ENCODE results near the gene ATAT1.
A peak's percentile ranks its signal among the peaks of the same experiment; 100 is the strongest.
"Not testable (repeated sequence)": the region's sequence is repeated elsewhere in the genome, so short reads cannot be mapped to it uniquely, and the experiment has no call there.

ATAT1 gene

GRCh38 chr6:30646450-30647241 lies 20.0 kb downstream of the ATAT1 start, which contains the start of gene C6orf136:
Gene C6orf136 (plus strand): TSS chr6:30647133. CDS start chr6:30647232, 99 bp downstream.
- peak; percentile 49 for DNase-seq (ENCODE audit: low read depth, low spot score)
- peak within 1 kb of the TSS; percentile 71 for H3K27ac ChIP-seq

GRCh38 chr6:30647242-30648116 lies 20.8 kb downstream of the ATAT1 start:
- no peak for DNase-seq (ENCODE audit: low read depth, low spot score)
- H3K27ac ChIP-seq, result peak overlapping the region; percentile 71

GRCh38 chr6:30651143-30651542 lies 24.5 kb downstream of the ATAT1 start:
- no peak for DNase-seq (ENCODE audit: low read depth, low spot score)
- no peak overlapping the region for H3K27ac ChIP-seq

GRCh38 chr6:30654798-30655742 lies 28.4 kb downstream of the ATAT1 start:
- DNase-seq (ENCODE audit: low read depth, low spot score), result no peak
- no peak overlapping the region for H3K27ac ChIP-seq

- H3K27ac ChIP-seq, result no peak overlapping the region
- no peak for DNase-seq (ENCODE audit: low read depth, low spot score)
Observed at GRCh38 chr6:30655743-30656094, 29.0 kb downstream of the ATAT1 start.

GRCh38 chr6:30656513-30656912 lies 29.8 kb downstream of the ATAT1 start:
- no peak for DNase-seq (ENCODE audit: low read depth, low spot score)
- H3K27ac ChIP-seq, result no peak overlapping the region

GRCh38 chr6:30657454-30657853 lies 30.8 kb downstream of the ATAT1 start:
- DNase-seq (ENCODE audit: low read depth, low spot score), result no peak
- no peak overlapping the region for H3K27ac ChIP-seq

- not testable (repeated sequence) for H3K27ac ChIP-seq; DNase-seq (ENCODE audit: low read depth, low spot score)
Observed at GRCh38 chr6:30657922-30658321, 31.2 kb downstream of the ATAT1 start.

- no peak for DNase-seq (ENCODE audit: low read depth, low spot score)
- no peak overlapping the region for H3K27ac ChIP-seq
Observed at GRCh38 chr6:30664994-30665767, 38.5 kb downstream of the ATAT1 start.

GRCh38 chr6:30666300-30666699 lies 39.6 kb downstream of the ATAT1 start:
- DNase-seq (ENCODE audit: low read depth, low spot score); H3K27ac ChIP-seq: not testable (repeated sequence)

- H3K27ac ChIP-seq, result no peak overlapping the region
- no peak for DNase-seq (ENCODE audit: low read depth, low spot score)
Observed at GRCh38 chr6:30670760-30671527, 44.3 kb downstream of the ATAT1 start.

- peak; percentile 93 for DNase-seq (ENCODE audit: low read depth, low spot score)
- peak within 1 kb of the TSS; percentile 59 for H3K27ac ChIP-seq
Observed at GRCh38 chr6:30672445-30673253, 46.0 kb downstream of the ATAT1 start, which contains the start of gene DHX16. Gene DHX16 (minus strand): TSS chr6:30673006. CDS start chr6:30672841, 165 bp downstream.

GRCh38 chr6:30676660-30677285 lies 50.1 kb downstream of the ATAT1 start:
- H3K27ac ChIP-seq, result no peak overlapping the region
- DNase-seq (ENCODE audit: low read depth, low spot score), result no peak

GRCh38 chr6:30678964-30679726 lies 52.5 kb downstream of the ATAT1 start:
- peak overlapping the region; percentile 98 for H3K27ac ChIP-seq
- DNase-seq (ENCODE audit: low read depth, low spot score), result no peak

GRCh38 chr6:30679765-30680535 lies 53.3 kb downstream of the ATAT1 start:
- no peak for DNase-seq (ENCODE audit: low read depth, low spot score)
- H3K27ac ChIP-seq, result peak overlapping the region; percentile 98

- no peak for DNase-seq (ENCODE audit: low read depth, low spot score)
- H3K27ac ChIP-seq, result peak overlapping the region; percentile 98
Observed at GRCh38 chr6:30681766-30682142, 55.1 kb downstream of the ATAT1 start.

All from epithelial cell of prostate (primary cell).